Stimulated activated naive B cell treated with anti-CD40 and anti-IgM and Interleukin-4, amounts not matched to agents 10 μg/mL and 1 μg/mL and 100 μg/mL, for 72 hours (primary cell): ENCODE data around the gene NCKAP5.

Source experiments
- ATAC-seq, 2 donors: fragments of 150-1000 bp; cut with Tn5 transposase; replicated peaks; 2 replicates each; pipeline ENCODE4 v1.10.0; 2021; ENCODE audit warnings: moderate library complexity in 1 of 2
- DNase-seq: peaks from one replicate; pipeline ENCODE4 v3.0.0; 2021
- H3K27ac Mint-ChIP-seq: one replicate; pipeline ENCODE4 v1.8.0; 2022; ENCODE audit warnings: mild to moderate bottlenecking, mixed read lengths
- H3K27me3 Mint-ChIP-seq, 2 donors: one replicate each; pipeline ENCODE4 v1.8.0; 2022; ENCODE audit warnings: mixed read lengths in 2 of 2
- H3K36me3 Mint-ChIP-seq, 2 donors: one replicate each; pipeline ENCODE4 v1.8.0; 2022; ENCODE audit warnings: mixed read lengths in 2 of 2, mild to moderate bottlenecking in 1 of 2
- H3K4me1 Mint-ChIP-seq, 2 donors: one replicate each; pipeline ENCODE4 v1.8.0; 2022; ENCODE audit warnings: mixed read lengths in 2 of 2, mild to moderate bottlenecking in 1 of 2
- H3K4me3 Mint-ChIP-seq, 2 donors: one replicate each; pipeline ENCODE4 v1.8.0; 2022; ENCODE audit warnings: mild to moderate bottlenecking in 2 of 2, mixed read lengths in 2 of 2, moderate library complexity in 1 of 2
- H3K9me3 Mint-ChIP-seq, 2 donors: one replicate each; pipeline ENCODE4 v1.8.0; 2022; ENCODE audit warnings: mixed read lengths in 2 of 2, mild to moderate bottlenecking in 1 of 2

Gene NCKAP5

DNA sequence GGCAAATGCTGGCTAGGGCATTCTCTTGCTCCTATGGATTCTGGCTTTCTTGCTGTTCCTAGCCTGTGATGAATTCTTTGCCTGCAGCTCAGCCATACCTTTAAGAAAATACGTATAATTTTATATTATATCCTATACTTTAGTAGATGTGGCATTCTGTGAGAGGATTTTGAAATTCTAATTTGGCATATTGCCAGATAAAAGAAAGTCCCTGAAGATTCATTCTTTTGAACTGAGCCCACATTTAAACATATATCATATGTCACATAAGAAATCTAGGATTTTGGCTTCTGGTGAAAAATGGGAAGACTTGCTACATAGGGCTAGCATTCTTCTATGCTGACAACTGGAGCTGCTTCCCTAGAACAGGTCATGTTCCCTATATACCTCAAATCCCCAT, 806.8 kb downstream of the NCKAP5 start:
- Mint-ChIP-seq H3K9me3 (peaks cover 3 to 4% of the 10 kb centered on the region in 2 donors), H3K27me3 (no peaks in the 10 kb centered on the region), H3K36me3 (no peaks in the 10 kb centered on the region), H3K4me3 (no peak overlapping the region), H3K4me1 (no peaks in the 10 kb centered on the region), H3K27ac (no peak overlapping the region)
- no peak for DNase-seq
- no peak for ATAC-seq

DNA sequence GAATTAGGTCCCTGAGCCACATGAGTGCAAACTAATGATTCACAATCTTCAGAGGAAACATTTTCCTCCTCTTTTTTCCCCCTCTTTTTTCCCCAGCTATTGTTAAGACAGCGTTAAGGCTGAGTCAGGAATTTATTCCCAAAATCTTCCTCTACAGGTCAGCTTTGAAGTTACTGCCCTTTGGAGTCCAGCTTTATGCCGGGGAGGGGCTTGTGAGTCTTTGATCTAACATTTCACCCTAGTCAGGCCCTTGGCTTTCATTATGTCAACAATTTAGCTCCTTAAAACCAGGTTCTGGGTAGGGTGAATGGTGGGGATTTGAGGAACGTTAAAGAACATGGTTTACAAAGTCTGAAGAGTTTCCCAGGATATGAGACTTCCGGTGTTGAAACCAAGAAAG, 807.3 kb downstream of the NCKAP5 start:
- Mint-ChIP-seq H3K27ac (no peak overlapping the region), H3K36me3 (no peaks in the 10 kb centered on the region), H3K9me3 (peaks cover 3 to 4% of the 10 kb centered on the region in 2 donors), H3K4me1 (no peaks in the 10 kb centered on the region), H3K4me3 (no peak overlapping the region), H3K27me3 (no peaks in the 10 kb centered on the region)
- ATAC-seq = no peak
- no peak for DNase-seq

DNA sequence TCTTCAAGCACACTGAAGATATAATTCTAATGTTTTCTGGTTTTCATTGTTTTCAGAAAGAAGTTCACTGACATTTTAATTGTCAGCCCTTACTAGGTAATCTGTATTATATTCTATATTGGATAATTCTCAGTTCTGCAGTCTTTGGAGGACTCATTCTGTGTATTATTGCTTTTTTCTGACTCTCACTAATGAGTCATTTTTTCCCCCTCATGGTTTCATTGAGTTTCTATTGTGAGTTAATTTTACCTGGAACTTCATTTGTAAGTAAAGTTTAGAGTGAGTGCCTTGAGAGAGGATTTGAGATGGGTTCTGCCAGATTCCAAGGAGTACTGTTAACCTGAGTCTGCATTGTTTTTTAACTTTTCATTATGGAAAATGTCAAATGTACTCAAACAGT, 807.9 kb downstream of the NCKAP5 start:
- H3K36me3 Mint-ChIP-seq = no peaks in the 10 kb centered on the region
- ATAC-seq = no peak
- H3K27ac Mint-ChIP-seq = no peak overlapping the region
- H3K4me3 Mint-ChIP-seq = no peak overlapping the region
- peaks cover 3 to 4% of the 10 kb centered on the region in 2 donors for H3K9me3 Mint-ChIP-seq
- no peaks in the 10 kb centered on the region for H3K4me1 Mint-ChIP-seq
- H3K27me3 Mint-ChIP-seq = no peaks in the 10 kb centered on the region
- DNase-seq = no peak

DNA sequence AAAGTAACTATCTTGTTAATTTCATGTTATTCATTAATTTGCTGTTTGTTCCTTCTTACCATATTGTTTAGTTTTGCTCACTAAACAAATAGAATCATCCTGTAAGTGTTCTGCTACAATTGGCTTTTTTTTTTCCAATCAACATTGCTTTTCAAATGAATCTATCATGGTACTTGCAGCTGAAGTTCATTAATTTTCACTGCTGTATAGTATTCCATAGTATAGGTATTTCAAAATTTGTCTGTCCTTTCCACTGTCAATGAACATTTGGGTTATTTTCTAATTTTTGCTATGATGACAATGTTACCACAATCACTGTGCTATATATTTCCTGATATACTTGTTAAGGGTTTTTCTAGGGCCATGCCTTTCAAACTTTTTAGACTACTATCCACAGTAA, 809.3 kb downstream of the NCKAP5 start:
- H3K4me3 Mint-ChIP-seq = no peak overlapping the region
- DNase-seq (no peak), ATAC-seq (no peak)
- no peaks in the 10 kb centered on the region for H3K4me1 Mint-ChIP-seq
- no peak overlapping the region for H3K27ac Mint-ChIP-seq
- H3K36me3 Mint-ChIP-seq = no peaks in the 10 kb centered on the region
- peaks cover 3 to 4% of the 10 kb centered on the region in 2 donors for H3K9me3 Mint-ChIP-seq
- H3K27me3 Mint-ChIP-seq = no peaks in the 10 kb centered on the region

DNA sequence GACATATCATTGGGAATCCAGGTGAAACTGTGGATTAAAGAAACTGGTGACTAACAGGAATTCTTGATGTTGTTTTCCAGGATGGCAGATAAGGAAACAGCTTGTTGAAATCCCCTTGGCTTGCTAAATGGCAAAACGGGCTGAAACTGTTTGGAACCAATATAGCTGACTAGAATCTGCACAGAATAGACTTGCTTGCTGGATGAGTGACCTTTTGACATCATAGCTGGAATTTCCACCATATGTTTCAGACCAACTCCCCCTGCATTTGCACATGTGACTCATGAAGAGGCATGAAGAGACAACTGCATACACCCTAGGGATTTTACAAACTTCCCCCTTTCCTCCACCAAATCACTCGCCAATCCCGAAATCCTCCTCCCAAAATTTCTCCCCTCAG, 810.6 kb downstream of the NCKAP5 start:
- DNase-seq (no peak), ATAC-seq (no peak)
- Mint-ChIP-seq H3K9me3 (peaks cover 2 to 3% of the 10 kb centered on the region in 2 donors), H3K27me3 (no peaks in the 10 kb centered on the region), H3K4me1 (no peaks in the 10 kb centered on the region), H3K4me3 (no peak overlapping the region), H3K27ac (no peak overlapping the region), H3K36me3 (no peaks in the 10 kb centered on the region)

DNA sequence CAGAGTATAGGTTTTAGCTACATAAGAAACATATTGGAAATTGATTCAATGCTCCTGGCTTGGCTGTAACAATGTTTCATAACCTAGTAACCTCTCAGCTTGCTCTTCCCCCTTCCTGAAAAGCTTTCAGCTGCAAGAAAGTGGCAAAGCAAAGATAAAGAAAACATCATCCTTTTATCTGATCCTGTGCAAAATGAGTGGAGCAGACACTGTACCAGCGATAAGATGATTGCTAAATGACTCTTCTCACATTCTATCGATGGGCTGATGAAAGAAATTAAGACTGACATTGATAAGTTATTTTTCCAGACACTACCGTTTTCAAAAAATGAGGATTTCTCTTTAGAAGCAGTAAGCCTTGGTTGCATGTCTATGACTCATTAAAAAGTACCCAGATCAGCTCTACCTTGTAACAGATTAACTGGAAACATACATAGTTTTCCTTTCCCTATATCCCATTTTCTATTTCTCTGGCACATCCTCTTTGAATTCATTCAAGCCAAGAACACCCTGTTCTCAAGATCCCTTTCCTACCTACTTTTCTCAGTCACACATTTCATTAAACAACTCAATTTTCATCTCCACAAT, 811.2 kb downstream of the NCKAP5 start:
- Mint-ChIP-seq H3K4me3 (no peak overlapping the region), H3K9me3 (peaks cover 0 to 2% of the 10 kb centered on the region in 2 donors), H3K27me3 (no peaks in the 10 kb centered on the region), H3K27ac (no peak overlapping the region), H3K36me3 (no peaks in the 10 kb centered on the region), H3K4me1 (no peaks in the 10 kb centered on the region)
- no peak for DNase-seq
- no peak for ATAC-seq

DNA sequence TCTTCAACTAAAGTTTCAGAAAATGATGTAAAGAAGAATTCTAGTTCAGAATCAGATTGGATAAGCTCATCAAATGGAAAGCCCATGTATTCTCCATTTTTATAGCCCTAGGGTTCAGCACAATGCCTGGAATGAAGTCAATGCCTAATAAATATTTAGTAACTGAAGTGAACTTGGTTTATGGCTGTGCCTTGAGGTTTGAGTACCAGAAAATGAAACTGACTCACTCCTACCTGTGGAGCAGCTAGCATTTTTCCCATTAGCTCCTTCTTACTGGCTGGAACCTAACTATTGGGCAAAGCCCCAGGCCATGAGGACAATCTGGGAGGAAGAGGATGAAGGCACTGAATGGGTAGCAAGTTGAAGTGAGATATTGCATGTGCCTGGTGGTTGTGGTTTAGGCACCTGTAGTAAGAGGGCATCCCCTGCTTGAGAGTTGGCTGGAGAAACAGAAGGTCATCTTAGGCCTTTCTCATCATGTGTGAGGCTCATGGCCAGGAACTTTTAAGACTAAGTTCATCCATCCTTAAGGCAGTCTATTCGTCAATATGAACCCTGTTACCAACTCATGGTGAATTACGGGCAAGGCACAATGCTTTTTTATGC, 813.3 kb downstream of the NCKAP5 start:
- Mint-ChIP-seq H3K9me3 (peaks cover 0 to 2% of the 10 kb centered on the region in 2 donors), H3K27me3 (no peaks in the 10 kb centered on the region), H3K27ac (no peak overlapping the region), H3K36me3 (no peaks in the 10 kb centered on the region), H3K4me3 (no peak overlapping the region), H3K4me1 (no peaks in the 10 kb centered on the region)
- DNase-seq = no peak
- ATAC-seq = no peak

DNA sequence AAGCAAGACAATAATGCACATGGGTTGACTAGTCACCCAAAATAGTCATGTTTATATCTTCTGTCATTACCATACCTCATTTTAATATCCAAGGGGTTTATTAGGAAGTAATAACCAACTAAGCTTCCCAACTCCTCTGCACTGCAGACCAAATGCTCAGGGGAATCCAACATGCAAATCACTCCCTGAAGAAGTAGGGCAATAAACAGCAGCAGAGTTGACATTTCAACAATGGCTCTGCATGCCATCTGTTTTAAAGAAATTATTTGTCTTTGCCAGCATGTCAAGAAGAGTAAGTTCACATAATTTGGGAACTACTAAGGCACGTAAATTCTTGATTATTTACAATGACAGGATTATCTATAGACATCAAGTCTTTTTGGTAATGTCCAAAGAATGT, 813.9 kb downstream of the NCKAP5 start:
- DNase-seq (no peak), ATAC-seq (no peak)
- no peaks in the 10 kb centered on the region for H3K27me3 Mint-ChIP-seq
- no peak overlapping the region for H3K4me3 Mint-ChIP-seq
- no peaks in the 10 kb centered on the region for H3K4me1 Mint-ChIP-seq
- no peaks in the 10 kb centered on the region for H3K36me3 Mint-ChIP-seq
- peaks cover 0 to 2% of the 10 kb centered on the region in 2 donors for H3K9me3 Mint-ChIP-seq
- no peak overlapping the region for H3K27ac Mint-ChIP-seq

DNA sequence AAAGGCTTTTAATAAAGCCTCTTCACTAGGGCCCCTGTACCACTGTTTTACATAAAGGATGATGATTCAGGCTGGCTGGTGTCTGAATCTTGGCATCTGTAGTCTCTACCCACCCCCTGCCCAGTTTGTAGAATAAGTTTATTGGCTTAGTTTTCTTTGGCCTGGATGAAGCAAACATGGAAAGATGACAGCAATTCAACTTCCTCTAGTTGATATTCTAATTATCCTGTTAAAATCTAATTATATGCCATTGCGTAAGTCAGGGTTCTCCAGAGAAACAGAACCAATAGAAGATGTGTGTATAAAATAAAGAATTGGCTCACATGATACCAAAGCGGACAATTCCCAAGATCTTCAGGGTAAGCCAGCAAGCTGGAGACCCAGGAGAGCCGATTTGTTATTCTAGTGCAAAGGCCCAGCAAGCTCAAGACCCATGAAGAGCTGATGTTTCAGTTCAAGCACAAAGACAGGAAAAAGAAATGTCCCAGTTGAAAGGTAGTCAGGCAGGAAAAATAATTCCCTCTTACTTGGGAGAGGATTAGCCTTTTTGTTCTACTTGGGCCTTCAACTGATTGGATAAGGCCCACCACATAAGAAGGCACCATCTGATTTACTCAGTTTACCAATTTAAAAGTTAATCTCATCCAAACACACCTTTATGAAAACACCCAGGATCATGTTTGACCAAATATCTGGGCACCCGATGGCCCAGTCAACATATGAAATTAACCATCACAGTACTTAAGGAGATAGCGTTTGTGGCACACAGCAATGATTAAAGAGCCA, 815.6 kb downstream of the NCKAP5 start:
- no peaks in the 10 kb centered on the region for H3K9me3 Mint-ChIP-seq
- ATAC-seq (no peak), DNase-seq (no peak)
- no peaks in the 10 kb centered on the region for H3K4me1 Mint-ChIP-seq
- no peaks in the 10 kb centered on the region for H3K27me3 Mint-ChIP-seq
- no peak overlapping the region for H3K27ac Mint-ChIP-seq
- no peaks in the 10 kb centered on the region for H3K36me3 Mint-ChIP-seq
- H3K4me3 Mint-ChIP-seq = no peak overlapping the region

DNA sequence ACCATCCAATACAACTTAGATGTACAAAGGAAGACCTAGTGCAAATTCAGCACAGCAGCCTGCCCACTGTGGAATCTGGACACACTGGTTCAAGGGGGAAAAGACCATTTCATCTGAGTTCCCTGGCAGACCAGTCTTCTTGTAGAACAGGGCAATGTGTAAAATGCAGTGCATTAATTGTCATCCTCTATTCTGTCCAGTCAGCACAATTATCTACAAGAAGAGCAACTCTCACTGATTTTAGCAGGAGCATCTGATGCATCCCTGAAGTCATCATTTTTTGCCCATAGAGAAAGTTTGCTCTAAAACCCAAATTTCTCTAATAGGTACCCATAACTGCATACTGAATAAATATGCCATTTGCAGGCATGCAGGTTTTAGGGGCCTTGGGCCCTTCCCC, 816.4 kb downstream of the NCKAP5 start:
- Mint-ChIP-seq H3K27ac (no peak overlapping the region), H3K36me3 (no peaks in the 10 kb centered on the region), H3K27me3 (no peaks in the 10 kb centered on the region), H3K9me3 (no peaks in the 10 kb centered on the region), H3K4me3 (no peak overlapping the region), H3K4me1 (no peaks in the 10 kb centered on the region)
- no peak for ATAC-seq
- DNase-seq = no peak

DNA sequence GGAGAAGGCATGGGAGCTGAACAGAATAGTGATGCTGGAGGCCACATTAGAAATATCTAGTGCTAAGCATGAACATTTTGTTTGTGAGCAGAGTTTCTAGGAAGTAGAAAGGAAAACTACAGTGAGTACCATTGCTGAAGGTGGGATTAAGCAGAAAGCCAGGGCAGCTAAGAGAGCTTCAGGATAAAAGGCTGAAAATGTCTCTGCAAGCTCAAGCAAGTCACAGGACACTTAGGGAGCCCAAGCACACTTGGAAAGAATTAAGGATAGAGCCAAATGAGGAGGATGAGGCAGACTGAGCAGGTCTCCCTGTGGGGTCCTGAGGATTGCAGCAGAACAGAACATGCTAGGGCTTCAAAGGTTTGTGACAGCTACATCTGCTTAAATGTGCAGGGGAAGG, 817.7 kb downstream of the NCKAP5 start:
- Mint-ChIP-seq H3K27me3 (no peaks in the 10 kb centered on the region), H3K9me3 (no peaks in the 10 kb centered on the region), H3K36me3 (no peaks in the 10 kb centered on the region), H3K4me3 (no peak overlapping the region), H3K27ac (no peak overlapping the region), H3K4me1 (no peaks in the 10 kb centered on the region)
- DNase-seq (no peak), ATAC-seq (no peak)

DNA sequence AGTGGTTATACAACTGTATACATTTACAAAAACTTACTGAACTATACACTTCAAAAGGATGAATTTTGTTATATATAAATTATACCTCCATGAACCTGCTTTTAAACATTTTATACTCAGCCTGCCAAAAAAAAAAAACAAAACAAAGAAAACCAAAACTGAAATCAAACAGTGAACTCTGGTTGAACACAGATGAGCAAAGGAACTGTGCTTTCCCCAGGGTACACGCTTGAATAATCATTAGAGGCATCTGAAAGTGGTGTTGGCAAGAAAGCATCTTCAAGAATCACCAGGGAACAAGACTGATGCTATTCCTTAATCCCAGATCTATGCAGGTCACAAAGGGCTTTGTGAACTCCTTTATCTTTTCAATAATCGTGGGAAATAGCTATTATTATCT, 821.2 kb downstream of the NCKAP5 start:
- DNase-seq (no peak), ATAC-seq (no peak)
- Mint-ChIP-seq H3K9me3 (no peaks in the 10 kb centered on the region), H3K36me3 (no peaks in the 10 kb centered on the region), H3K27me3 (no peaks in the 10 kb centered on the region), H3K27ac (no peak overlapping the region), H3K4me3 (no peak overlapping the region), H3K4me1 (no peaks in the 10 kb centered on the region)

DNA sequence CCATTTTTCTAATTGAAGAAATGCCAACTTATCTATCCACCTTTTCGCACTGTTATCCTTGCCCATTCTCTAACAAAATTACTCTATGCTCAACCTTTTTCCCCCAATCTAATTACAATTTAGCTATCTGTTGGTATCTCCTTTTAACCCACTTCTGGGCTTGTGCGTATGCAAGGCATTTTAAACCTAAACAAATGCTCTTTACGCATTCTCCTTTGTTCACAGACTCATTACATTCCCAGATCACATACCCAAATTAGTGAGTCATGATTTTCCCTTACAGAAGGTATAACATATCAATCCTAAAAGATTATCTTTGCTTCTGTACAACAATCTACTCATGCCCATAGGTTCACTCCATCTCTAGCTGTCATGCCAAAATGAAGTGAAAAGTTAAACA, 826.5 kb downstream of the NCKAP5 start:
- H3K27ac Mint-ChIP-seq = no peak overlapping the region
- no peaks in the 10 kb centered on the region for H3K4me1 Mint-ChIP-seq
- no peaks in the 10 kb centered on the region for H3K27me3 Mint-ChIP-seq
- ATAC-seq = no peak
- peaks cover 0 to 1% of the 10 kb centered on the region in 2 donors for H3K9me3 Mint-ChIP-seq
- no peak overlapping the region for H3K4me3 Mint-ChIP-seq
- no peak for DNase-seq
- H3K36me3 Mint-ChIP-seq = no peaks in the 10 kb centered on the region

DNA sequence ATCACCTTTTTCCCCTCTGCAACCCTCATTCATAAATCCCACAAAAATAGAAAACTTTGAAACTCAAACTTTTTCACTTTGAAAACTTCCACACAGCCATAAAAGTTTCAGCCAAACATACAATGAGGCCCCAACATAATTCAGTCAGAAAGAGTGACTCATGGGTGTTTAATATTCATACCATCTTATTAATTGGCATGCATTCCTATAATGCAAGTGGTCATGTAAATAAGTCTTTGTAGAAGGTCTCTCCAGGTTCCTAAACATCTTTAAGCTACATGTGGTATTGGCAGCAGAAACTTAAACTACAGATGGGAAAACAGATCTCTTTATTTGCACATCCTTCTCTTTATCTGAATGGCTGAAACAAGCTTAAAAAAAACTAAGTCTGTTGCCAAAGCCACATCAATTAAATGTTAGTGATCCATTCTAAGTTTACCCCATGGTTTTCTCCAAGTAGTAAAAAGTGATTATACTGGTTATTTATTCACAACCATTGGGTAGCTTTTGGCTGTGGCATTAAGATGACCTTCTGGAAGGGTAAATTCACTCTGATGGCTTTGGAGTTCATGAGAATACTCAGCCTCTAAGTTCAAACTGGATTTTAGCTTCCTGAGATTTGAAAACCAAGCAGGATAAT, 828.1 kb downstream of the NCKAP5 start:
- H3K4me1 Mint-ChIP-seq = no peaks in the 10 kb centered on the region
- H3K27me3 Mint-ChIP-seq = no peaks in the 10 kb centered on the region
- no peak for DNase-seq
- no peak overlapping the region for H3K4me3 Mint-ChIP-seq
- H3K9me3 Mint-ChIP-seq = peaks cover 0 to 3% of the 10 kb centered on the region in 2 donors
- no peaks in the 10 kb centered on the region for H3K36me3 Mint-ChIP-seq
- no peak for ATAC-seq
- no peak overlapping the region for H3K27ac Mint-ChIP-seq

DNA sequence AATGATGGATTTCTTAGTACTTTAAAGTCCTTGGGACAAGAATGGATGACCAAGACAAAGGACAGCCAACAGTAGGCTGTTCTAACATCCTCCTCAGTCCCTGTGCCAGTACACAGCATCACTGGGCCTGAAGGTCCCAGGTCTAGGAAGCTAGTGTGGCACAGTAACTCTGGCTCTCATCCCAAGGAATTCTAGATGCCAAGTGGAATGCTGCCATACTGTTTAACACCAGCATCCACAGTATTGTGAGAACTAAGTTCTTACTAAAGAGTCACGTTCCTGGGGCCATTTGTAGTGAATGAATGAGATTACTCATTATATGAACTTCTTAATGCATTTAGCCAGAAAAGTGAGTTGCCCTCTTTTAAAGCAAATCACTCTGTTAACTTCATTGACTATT, 830.0 kb downstream of the NCKAP5 start:
- no peak for DNase-seq
- ATAC-seq = no peak
- H3K9me3 Mint-ChIP-seq = peaks cover 0 to 4% of the 10 kb centered on the region in 2 donors
- no peak overlapping the region for H3K27ac Mint-ChIP-seq
- H3K27me3 Mint-ChIP-seq = no peaks in the 10 kb centered on the region
- H3K4me1 Mint-ChIP-seq = no peaks in the 10 kb centered on the region
- no peaks in the 10 kb centered on the region for H3K36me3 Mint-ChIP-seq
- no peak overlapping the region for H3K4me3 Mint-ChIP-seq
